ENCODE measurements around the gene DNAJB7.

DNAJB7 gene

DNA sequence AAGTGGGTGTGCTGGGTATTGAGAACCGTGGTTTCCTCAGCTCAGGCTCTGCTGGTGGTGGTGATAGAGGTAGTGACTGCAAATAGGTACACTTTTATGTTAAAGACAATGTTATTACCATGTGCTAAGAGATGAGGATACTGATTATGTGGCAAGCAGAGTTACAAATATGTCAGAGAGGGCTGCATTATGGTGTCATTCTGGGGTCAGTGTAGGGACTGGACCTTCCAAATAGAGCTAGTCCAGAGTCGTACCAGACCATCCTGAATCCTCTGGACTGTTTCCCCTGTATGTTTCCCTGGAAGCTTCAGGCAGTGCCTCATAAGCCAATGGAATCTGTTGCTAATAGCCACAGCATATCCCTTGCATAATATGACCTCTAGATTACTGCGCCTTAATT is at the start of gene DNAJB7:
Gene DNAJB7 (minus strand): TSS at position 101 of the 400 bp plus-strand sequence. CDS start 119 bp downstream, outside the sequence.
- no peak for DNase-seq
- TF ChIP-seq, protein P1, sequence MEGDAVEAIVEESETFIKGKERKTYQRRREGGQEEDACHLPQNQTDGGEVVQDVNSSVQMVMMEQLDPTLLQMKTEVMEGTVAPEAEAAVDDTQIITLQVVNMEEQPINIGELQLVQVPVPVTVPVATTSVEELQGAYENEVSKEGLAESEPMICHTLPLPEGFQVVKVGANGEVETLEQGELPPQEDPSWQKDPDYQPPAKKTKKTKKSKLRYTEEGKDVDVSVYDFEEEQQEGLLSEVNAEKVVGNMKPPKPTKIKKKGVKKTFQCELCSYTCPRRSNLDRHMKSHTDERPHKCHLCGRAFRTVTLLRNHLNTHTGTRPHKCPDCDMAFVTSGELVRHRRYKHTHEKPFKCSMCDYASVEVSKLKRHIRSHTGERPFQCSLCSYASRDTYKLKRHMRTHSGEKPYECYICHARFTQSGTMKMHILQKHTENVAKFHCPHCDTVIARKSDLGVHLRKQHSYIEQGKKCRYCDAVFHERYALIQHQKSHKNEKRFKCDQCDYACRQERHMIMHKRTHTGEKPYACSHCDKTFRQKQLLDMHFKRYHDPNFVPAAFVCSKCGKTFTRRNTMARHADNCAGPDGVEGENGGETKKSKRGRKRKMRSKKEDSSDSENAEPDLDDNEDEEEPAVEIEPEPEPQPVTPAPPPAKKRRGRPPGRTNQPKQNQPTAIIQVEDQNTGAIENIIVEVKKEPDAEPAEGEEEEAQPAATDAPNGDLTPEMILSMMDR (IDR thresholded peaks at IDR 0.05): no peak
- Mint-ChIP-seq H3K9me3 (no peaks in the 10 kb centered on the region), H3K4me3 (no peak within 1 kb of the TSS), H3K36me3 (ENCODE audit: low read depth) (peaks cover 22% of the 10 kb centered on the region), H3K4me1 (peaks cover 21% of the 10 kb centered on the region), H3K27ac (no peak within 1 kb of the TSS), H3K27me3 (ENCODE audit: low read depth, poor library complexity) (peaks cover 9% of the 10 kb centered on the region)

DNA sequence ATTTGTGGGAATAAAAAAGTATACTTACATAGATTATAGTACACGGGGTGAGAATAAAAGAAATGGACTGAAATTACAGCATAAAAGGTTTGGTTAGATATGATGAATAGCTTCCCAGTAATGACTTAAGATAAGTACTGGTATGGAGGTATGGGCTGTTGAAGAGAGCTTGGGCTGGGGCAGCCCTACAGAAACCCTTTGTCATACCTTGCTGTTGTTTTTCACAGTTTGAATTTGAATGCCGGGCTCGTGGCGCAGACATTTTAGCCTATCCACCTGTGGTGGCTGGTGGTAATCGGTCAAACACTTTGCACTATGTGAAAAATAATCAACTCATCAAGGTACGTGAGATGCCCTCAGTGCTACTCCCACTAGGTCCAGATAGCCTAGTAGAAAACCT is 47.0 kb upstream of the DNAJB7 start:
- H3K9me3 Mint-ChIP-seq: no peaks in the 10 kb centered on the region
- no peaks in the 10 kb centered on the region for H3K27me3 Mint-ChIP-seq (ENCODE audit: low read depth, poor library complexity)
- peaks cover 58% of the 10 kb centered on the region for H3K36me3 Mint-ChIP-seq (ENCODE audit: low read depth)
- TF ChIP-seq, protein P1 (IDR thresholded peaks at IDR 0.05): no peak
- DNase-seq: no peak
- no peak overlapping the region for H3K4me3 Mint-ChIP-seq
- no peak overlapping the region for H3K27ac Mint-ChIP-seq
- no peaks in the 10 kb centered on the region for H3K4me1 Mint-ChIP-seq

DNA sequence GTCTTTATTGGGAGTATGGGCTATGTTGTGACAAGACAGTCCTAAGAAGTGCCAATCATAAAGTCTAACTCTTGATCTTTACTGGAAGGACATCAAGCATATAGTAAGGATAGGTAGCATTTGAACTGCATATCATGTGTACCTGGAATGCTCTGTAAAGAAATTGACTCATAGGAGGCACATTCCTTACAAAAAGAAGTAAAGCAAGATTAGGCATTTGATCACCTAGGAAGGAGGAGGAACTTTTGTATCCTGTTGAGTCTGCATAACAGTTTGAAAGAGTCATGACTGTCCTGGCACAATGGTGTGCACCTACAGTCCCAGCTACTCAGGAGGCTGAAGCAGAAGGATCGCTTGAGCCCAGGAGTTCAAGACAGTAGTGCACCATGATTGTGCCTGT is 42.2 kb upstream of the DNAJB7 start:
- no peaks in the 10 kb centered on the region for H3K27me3 Mint-ChIP-seq (ENCODE audit: low read depth, poor library complexity)
- TF ChIP-seq, protein P1 (IDR thresholded peaks at IDR 0.05): no peak
- H3K27ac Mint-ChIP-seq: no peak overlapping the region
- H3K36me3 Mint-ChIP-seq (ENCODE audit: low read depth): peaks cover 42% of the 10 kb centered on the region
- no peaks in the 10 kb centered on the region for H3K4me1 Mint-ChIP-seq
- no peak for DNase-seq
- H3K4me3 Mint-ChIP-seq: no peak overlapping the region
- no peaks in the 10 kb centered on the region for H3K9me3 Mint-ChIP-seq

DNA sequence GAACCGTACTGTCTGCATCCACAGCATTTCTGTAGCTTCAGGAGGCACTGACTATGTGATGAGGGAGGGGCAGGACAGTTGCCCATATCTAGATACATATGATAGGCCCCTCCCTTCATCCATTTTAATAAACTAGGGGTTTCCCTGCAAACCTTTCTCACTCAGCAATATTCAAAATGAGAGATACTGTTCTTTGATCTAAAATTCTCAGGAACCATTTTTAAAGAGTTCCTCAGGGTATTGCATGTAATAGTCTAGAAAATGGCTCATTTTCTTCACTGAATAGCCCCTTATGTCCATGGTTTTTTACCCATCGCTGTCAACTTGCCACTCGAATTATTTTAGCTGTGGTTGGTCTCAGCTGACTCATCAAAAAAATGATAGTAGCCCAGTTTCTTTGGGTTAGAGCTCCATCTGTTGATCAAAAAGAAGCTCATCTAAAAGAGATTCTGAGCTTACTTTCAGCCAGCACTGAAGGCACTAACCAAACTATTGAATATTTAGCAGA is 37.0 kb upstream of the DNAJB7 start:
- Mint-ChIP-seq H3K27ac (no peak overlapping the region), H3K9me3 (no peaks in the 10 kb centered on the region), H3K36me3 (ENCODE audit: low read depth) (peaks cover 25% of the 10 kb centered on the region), H3K4me1 (no peaks in the 10 kb centered on the region), H3K4me3 (no peak overlapping the region), H3K27me3 (ENCODE audit: low read depth, poor library complexity) (no peaks in the 10 kb centered on the region)
- TF ChIP-seq, protein P1 (IDR thresholded peaks at IDR 0.05): peak; percentile 12
- no peak for DNase-seq

DNA sequence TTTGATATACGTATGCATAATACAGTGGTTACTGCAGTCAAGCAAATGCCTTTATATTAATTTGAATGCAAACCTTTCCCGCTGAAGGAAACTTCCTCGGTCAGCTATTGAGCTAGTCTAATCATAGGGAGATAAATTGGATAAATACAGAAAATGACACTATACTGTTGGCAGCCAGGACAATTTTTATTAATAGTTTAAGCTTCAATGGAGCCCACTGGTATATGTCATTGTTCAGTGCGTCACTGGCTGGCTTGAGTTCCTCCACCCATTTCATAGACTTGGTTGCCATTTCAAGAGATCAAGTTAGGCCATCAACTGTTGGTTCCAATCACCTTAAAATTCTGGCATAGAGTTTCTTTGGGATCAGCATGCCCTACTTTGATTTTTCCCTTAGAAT is 32.5 kb upstream of the DNAJB7 start:
- H3K36me3 Mint-ChIP-seq (ENCODE audit: low read depth): peaks cover 33% of the 10 kb centered on the region
- no peaks in the 10 kb centered on the region for H3K4me1 Mint-ChIP-seq
- H3K4me3 Mint-ChIP-seq: no peak overlapping the region
- no peak for DNase-seq
- TF ChIP-seq, protein P1 (IDR thresholded peaks at IDR 0.05): no peak
- no peaks in the 10 kb centered on the region for H3K9me3 Mint-ChIP-seq
- no peak overlapping the region for H3K27ac Mint-ChIP-seq
- no peaks in the 10 kb centered on the region for H3K27me3 Mint-ChIP-seq (ENCODE audit: low read depth, poor library complexity)

DNA sequence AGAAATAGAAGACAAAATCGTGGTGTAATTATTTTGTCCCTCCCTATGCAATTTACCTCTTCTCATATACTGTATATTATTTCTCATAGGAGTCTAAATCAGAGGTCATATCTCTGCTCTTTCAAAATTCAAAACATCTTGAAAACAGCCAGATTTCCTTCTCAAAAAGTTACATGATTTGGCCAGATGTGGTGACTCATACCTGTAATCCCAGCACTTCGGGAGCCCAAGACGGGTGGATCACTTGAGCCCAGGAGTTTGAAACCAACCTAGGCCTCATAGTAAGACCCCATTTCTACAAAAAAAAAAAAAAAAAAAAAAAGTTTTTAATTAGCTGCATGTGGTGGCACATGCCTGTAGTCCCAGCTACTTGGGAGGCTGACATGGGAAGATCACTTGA is 29.0 kb upstream of the DNAJB7 start:
- no peak overlapping the region for H3K4me3 Mint-ChIP-seq
- H3K4me1 Mint-ChIP-seq: no peaks in the 10 kb centered on the region

More for the DNA sequence above, 29.0 kb upstream of the DNAJB7 start:
- TF ChIP-seq, protein P1 (IDR thresholded peaks at IDR 0.05): no peak
- Mint-ChIP-seq H3K36me3 (ENCODE audit: low read depth) (peaks cover 53% of the 10 kb centered on the region), H3K27ac (no peak overlapping the region), H3K27me3 (ENCODE audit: low read depth, poor library complexity) (no peaks in the 10 kb centered on the region), H3K9me3 (no peaks in the 10 kb centered on the region)
- DNase-seq: no peak
